A673 (cell line): ENCODE results near the gene APBA1. TPM values are rescaled to one million over a fixed set of nuclear protein-coding genes. Genes with fewer than 3 reads are reported as not detected.

Experiments used
- BruUV-seq: library from RNA; stranded (reverse); fragments of 400-500 nt; replicated peaks from 2 replicates; lab custom pipeline; 2021; lab: Mats Ljungman, UMichigan
- CTCF ChIA-PET: fragments of 300-600 bp; sonication (Branson Sonifier 250); formaldehyde crosslinking; loops from one replicate; lab custom pipeline; 2022; ENCODE audit warnings: antibody characterized with exemption; lab: Charles Lee
- POLR2A ChIA-PET: fragments of 300-600 bp; sonication (Branson Sonifier 250); formaldehyde crosslinking; loops from one replicate; lab custom pipeline; 2022; ENCODE audit warnings: antibody characterized with exemption; ENCODE audit not compliant: low non-redundant PET; lab: Charles Lee
- DNase-seq: peaks from one replicate; pipeline ENCODE4 v3.0.0-alpha.2; 2015; ENCODE audit warnings: low spot score
- H3K27ac ChIP-seq: fragments of 200-600 bp; sonication (generic); 2 replicates; pipeline ENCODE4 v1.5.1; 2016; ENCODE audit warnings: mixed run types, low read depth, mild to moderate bottlenecking, mixed read lengths, antibody characterized with exemption, low read length; ENCODE audit not compliant: poor library complexity, severe bottlenecking
- H3K27me3 ChIP-seq: fragments of 200-600 bp; sonication (generic); replicated peaks from 2 replicates; pipeline ENCODE4 v1.6.1; 2017; ENCODE audit warnings: mixed run types, low read depth, mild to moderate bottlenecking, mixed read lengths, antibody characterized with exemption, low read length; ENCODE audit not compliant: insufficient read depth, poor library complexity
- H3K36me3 ChIP-seq: fragments of 200-600 bp; sonication (generic); 2 replicates; pipeline ENCODE4 v1.6.1; 2016; ENCODE audit warnings: mixed run types, mild to moderate bottlenecking, mixed read lengths, antibody characterized with exemption, low read length; ENCODE audit not compliant: insufficient read depth, poor library complexity, severe bottlenecking
- H3K4me1 ChIP-seq: fragments of 200-600 bp; sonication (generic); 2 replicates; pipeline ENCODE4 v1.6.1; 2017; ENCODE audit warnings: mixed run types, mild to moderate bottlenecking, mixed read lengths, antibody characterized with exemption, low read length; ENCODE audit not compliant: insufficient read depth, poor library complexity, severe bottlenecking
- H3K4me3 ChIP-seq: fragments of 200-600 bp; sonication (generic); 2 replicates; pipeline ENCODE4 v1.5.1; 2016; ENCODE audit warnings: low read depth, mixed run types, mild to moderate bottlenecking, mixed read lengths, low read length; ENCODE audit not compliant: poor library complexity, severe bottlenecking
- H3K9me3 ChIP-seq: fragments of 200-600 bp; sonication (generic); 2 replicates; pipeline ENCODE4 v1.6.1; 2016; ENCODE audit warnings: mixed run types, low read depth, mild to moderate bottlenecking, mixed read lengths, antibody characterized with exemption, low read length; ENCODE audit not compliant: poor library complexity, severe bottlenecking
- CTCF ChIP-seq: fragments of 300-800, 200-600 bp; sonication (generic); conservative IDR thresholded peaks from 2 replicates; pipeline ENCODE4 v1.5.1; 2017; ENCODE audit warnings: low read depth, mild to moderate bottlenecking, antibody characterized with exemption, low read length, moderate library complexity, mixed read lengths
- EZH2 ChIP-seq: fragments of 200-600 bp; sonication (generic); IDR thresholded peaks from 2 replicates; pipeline ENCODE4 v1.6.1; 2017; ENCODE audit warnings: borderline replicate concordance, low read depth, mild to moderate bottlenecking, mixed read lengths, antibody characterized with exemption, low read length; ENCODE audit not compliant: poor library complexity, severe bottlenecking
- intact Hi-C: fragments of 100-400 bp; cut with micrococcal nuclease; formaldehyde crosslinking; loops from one replicate; pipeline ENCODE4 v1.10.0; 2022; ENCODE audit not compliant: unreplicated experiment
- total RNA-seq: library from RNA; stranded (reverse); gene quantifications from 2 replicates; pipeline ENCODE4 v1.2.3, GENCODE V29; 2021

Gene APBA1
- total RNA-seq, 1 experiment from 2014 or later: 0.13 TPM

GRCh38 chr9:69516353-69517322 lies 155.5 kb downstream of the APBA1 start:
- Histone ChIP-seq H3K9me3 (no peaks in the 10 kb centered on the region), H3K4me1 (no peaks in the 10 kb centered on the region), H3K36me3 (no peaks in the 10 kb centered on the region), H3K27ac (no peak overlapping the region), H3K27me3 (peaks cover 20% of the 10 kb centered on the region), H3K4me3 (no peak overlapping the region)
- ChIA-PET POLR2A (no interaction called here), CTCF (no interaction called here)
- intact Hi-C loops: no loop called here
- TF ChIP-seq EZH2: no peak
- TF ChIP-seq CTCF: no peak
- DNase-seq: no peak
- no TSS peak for BruUV-seq

DNA sequence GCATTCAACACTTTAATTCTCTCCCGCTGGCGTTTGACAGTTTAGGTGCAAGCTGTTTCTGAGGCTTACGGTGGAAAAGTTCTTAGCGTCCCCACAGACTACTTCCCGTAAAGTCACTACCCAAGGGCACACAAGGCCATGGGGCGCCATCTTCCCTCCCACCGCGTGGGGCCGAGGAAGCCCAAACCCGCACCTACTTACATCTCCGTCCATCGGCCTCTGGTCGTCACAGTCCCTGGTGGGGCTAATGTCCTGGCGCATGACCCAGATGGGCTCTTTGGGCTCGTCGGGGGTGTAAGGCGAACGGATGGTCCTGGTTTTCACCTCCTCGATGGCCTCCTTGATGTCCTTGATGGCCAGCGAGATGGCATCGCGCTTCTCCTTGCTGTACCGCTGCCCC lies 156.4 kb downstream of the APBA1 start:
- Histone ChIP-seq H3K27ac (no peak overlapping the region), H3K27me3 (peaks cover 15% of the 10 kb centered on the region), H3K4me1 (no peaks in the 10 kb centered on the region), H3K4me3 (no peak overlapping the region), H3K36me3 (no peaks in the 10 kb centered on the region), H3K9me3 (no peaks in the 10 kb centered on the region)
- TF ChIP-seq EZH2: no peak
- no peak for TF ChIP-seq CTCF
- intact Hi-C loops: no loop called here
- BruUV-seq: no TSS peak
- ChIA-PET CTCF (no interaction called here), POLR2A (no interaction called here)
- DNase-seq: no peak

- CTCF ChIA-PET: no interaction called here
- DNase-seq: no peak
- no peak overlapping the region for H3K27ac ChIP-seq
- TF ChIP-seq CTCF (no peak), EZH2 (no peak)
- peaks cover 3% of the 10 kb centered on the region for H3K27me3 ChIP-seq
- BruUV-seq: no TSS peak
- H3K9me3 ChIP-seq: no peaks in the 10 kb centered on the region
- H3K4me1 ChIP-seq: no peaks in the 10 kb centered on the region
- no peak overlapping the region for H3K4me3 ChIP-seq
- intact Hi-C loops: no loop called here
- POLR2A ChIA-PET: no interaction called here
- no peaks in the 10 kb centered on the region for H3K36me3 ChIP-seq
Measured at GRCh38 chr9:69513141-69513820, 158.9 kb downstream of the APBA1 start.
